ENCODE measurements around the gene SFI1. TPM values are rescaled to one million over a fixed set of nuclear protein-coding genes. Genes with fewer than 3 reads are reported as not detected.
"Not testable (repeated sequence)": the region's sequence is repeated elsewhere in the genome, so short reads cannot be mapped to it uniquely, and the experiment has no call there.

Gene SFI1
- total RNA-seq, 2 experiments from 2014 or later, result 174 to 183 TPM

DNA sequence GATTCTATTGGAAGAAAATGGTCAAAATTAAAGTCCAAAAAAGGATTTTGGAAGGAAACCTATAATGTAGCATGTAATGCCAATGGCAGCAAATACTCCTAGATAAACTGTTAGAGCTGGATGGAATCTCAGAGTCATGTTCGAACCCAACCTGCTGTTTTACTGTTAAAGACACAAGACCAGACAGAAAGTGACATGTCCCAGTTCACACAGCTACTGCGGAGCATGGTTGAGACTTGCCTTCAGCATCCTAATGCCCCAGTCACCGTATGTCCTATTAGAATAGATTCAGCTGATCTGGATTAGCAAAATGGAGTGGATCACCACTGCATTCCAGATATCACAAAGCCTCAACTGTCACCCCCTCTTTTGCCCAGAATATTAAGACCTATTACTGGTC is 150.7 kb downstream of the SFI1 start:
- H3K4me3 Mint-ChIP-seq, result no peak overlapping the region
- no peaks in the 10 kb centered on the region for H3K9me3 Mint-ChIP-seq
- peaks cover 30% of the 10 kb centered on the region for H3K36me3 Mint-ChIP-seq (ENCODE audit: low read depth)
- CTCF ChIA-PET, result interaction anchor here (0.6 to 1.4 kb wide), 4 partner anchors 11 to 108 kb away, joined by 3 to 5 read pairs (median 3); no protein-coding TSS in a partner anchor
- H3K27ac Mint-ChIP-seq, result no peak overlapping the region
- POLR2A ChIA-PET, result no interaction called here
- H3K27me3 Mint-ChIP-seq, result no peaks in the 10 kb centered on the region
- peaks cover 11% of the 10 kb centered on the region for H3K4me1 Mint-ChIP-seq
- no peak for DNase-seq

DNA sequence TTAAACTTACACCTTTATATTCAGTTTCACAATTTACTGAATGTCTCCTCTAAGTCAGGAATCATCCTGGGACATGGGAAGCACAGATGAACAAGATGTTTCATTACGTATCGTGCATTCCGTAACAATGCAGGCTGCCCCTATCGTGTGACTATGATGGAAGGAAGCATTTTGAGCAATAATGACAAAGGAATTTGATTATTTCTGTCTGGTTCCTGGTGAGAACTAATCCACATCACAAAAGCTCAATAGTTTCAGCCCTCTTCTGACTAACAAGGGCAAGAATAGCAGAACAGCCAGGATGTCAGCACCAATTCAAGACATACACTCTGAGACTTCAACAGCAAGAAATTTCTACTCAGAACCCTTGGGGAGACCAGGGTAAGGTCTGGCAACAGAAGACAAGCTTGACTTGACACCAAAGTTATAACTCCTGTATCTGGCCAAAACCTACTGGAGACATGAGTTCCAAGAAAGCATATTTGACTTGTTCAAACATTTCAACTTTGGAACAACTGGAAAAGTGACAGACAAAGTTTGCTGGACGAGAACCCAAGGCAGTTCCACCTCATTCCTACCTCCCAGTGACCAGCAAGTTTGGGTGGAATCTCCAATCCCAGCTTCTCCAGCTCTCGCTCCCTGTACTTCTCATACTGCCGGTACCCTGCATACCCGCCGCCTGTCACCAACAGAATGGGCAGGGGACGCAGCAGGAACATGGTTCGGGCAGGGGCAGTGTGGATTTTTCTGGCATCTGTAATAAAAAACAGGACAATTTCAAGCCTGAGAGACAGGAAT is 151.4 kb downstream of the SFI1 start:
- H3K27ac Mint-ChIP-seq, result no peak overlapping the region
- peaks cover 12% of the 10 kb centered on the region for H3K4me1 Mint-ChIP-seq
- POLR2A ChIA-PET, result no interaction called here
- CTCF ChIA-PET, result interaction anchor here (0.6 to 1.4 kb wide), 4 partner anchors 11 to 108 kb away, joined by 3 to 5 read pairs (median 3); no protein-coding TSS in a partner anchor
- no peaks in the 10 kb centered on the region for H3K9me3 Mint-ChIP-seq
- no peak for DNase-seq
- no peak overlapping the region for H3K4me3 Mint-ChIP-seq
- peaks cover 28% of the 10 kb centered on the region for H3K36me3 Mint-ChIP-seq (ENCODE audit: low read depth)
- no peaks in the 10 kb centered on the region for H3K27me3 Mint-ChIP-seq

DNA sequence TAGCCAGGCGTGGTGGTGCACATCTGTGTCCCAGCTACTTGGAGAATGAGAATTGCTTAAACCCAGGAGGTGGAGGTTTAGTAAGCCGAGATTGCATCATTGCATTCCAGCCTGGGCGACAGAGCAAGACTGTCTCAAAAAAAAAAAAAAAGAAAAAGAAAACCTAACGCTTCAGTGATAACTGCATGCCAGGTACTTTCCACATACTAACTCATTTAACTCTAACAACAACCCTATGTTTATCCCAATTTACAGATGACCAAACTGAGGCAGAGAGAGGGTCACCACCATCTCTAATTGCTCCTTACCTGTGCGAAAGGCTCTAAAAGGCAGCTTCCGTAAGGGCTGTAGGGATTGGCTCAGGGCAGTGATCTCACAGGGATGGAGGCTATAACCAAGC is 154.1 kb downstream of the SFI1 start:
- H3K4me1 Mint-ChIP-seq, result peaks cover 20% of the 10 kb centered on the region
- ChIA-PET POLR2A (no interaction called here), CTCF (no interaction called here)
- no peak for DNase-seq
- H3K9me3 Mint-ChIP-seq, result no peaks in the 10 kb centered on the region
- H3K4me3 Mint-ChIP-seq, result no peak overlapping the region
- no peak overlapping the region for H3K27ac Mint-ChIP-seq
- H3K27me3 Mint-ChIP-seq, result no peaks in the 10 kb centered on the region
- H3K36me3 Mint-ChIP-seq (ENCODE audit: low read depth), result peaks cover 20% of the 10 kb centered on the region

DNA sequence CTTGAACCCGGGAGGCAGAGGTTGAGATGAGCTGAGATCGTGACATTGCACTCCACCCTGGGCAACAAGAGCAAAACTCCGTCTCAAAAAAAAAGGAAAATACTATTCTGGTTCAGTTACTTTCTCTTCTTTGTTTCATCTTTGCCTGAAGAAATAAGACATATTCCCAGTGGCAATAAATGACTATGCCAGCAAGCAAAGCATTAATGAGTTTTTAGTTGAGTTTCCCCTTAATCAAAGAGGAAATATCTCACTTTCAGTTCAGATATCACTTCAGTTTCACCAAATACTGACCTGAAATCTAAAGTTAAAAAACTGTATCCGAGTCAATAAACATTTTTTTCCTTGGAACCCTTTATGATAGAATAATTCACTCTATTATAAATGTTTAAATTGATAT is 155.3 kb downstream of the SFI1 start:
- H3K4me3 Mint-ChIP-seq, result no peak overlapping the region
- no peaks in the 10 kb centered on the region for H3K9me3 Mint-ChIP-seq
- DNase-seq, result no peak
- H3K4me1 Mint-ChIP-seq, result peaks cover 16% of the 10 kb centered on the region
- no peaks in the 10 kb centered on the region for H3K27me3 Mint-ChIP-seq
- POLR2A ChIA-PET, result no interaction called here
- H3K36me3 Mint-ChIP-seq (ENCODE audit: low read depth), result peaks cover 15% of the 10 kb centered on the region
- CTCF ChIA-PET, result no interaction called here
- no peak overlapping the region for H3K27ac Mint-ChIP-seq

DNA sequence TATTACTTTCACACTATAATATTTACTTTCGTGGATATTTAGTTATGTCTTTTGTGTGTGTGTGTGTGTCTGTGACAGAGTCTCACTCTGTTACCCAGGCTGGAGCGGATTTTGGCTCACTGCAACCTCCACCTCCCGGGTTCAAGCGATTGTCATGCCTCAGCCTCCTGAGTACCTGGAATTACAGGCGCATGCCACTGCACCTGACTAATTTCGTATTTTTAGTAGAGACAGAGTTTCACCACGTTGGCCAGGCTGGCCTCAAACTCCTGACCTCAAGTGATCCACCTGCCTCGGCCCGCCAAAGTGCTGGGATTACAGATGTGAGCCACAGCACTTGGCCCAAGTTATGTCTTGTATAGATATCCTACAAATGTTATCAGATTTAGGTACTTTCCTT is 155.8 kb downstream of the SFI1 start:
- H3K27ac Mint-ChIP-seq, result no peak overlapping the region
- no peaks in the 10 kb centered on the region for H3K27me3 Mint-ChIP-seq
- POLR2A ChIA-PET, result no interaction called here
- H3K9me3 Mint-ChIP-seq, result no peaks in the 10 kb centered on the region
- no peak for DNase-seq
- peaks cover 12% of the 10 kb centered on the region for H3K36me3 Mint-ChIP-seq (ENCODE audit: low read depth)
- CTCF ChIA-PET, result no interaction called here
- H3K4me1 Mint-ChIP-seq, result peaks cover 16% of the 10 kb centered on the region
- no peak overlapping the region for H3K4me3 Mint-ChIP-seq

DNA sequence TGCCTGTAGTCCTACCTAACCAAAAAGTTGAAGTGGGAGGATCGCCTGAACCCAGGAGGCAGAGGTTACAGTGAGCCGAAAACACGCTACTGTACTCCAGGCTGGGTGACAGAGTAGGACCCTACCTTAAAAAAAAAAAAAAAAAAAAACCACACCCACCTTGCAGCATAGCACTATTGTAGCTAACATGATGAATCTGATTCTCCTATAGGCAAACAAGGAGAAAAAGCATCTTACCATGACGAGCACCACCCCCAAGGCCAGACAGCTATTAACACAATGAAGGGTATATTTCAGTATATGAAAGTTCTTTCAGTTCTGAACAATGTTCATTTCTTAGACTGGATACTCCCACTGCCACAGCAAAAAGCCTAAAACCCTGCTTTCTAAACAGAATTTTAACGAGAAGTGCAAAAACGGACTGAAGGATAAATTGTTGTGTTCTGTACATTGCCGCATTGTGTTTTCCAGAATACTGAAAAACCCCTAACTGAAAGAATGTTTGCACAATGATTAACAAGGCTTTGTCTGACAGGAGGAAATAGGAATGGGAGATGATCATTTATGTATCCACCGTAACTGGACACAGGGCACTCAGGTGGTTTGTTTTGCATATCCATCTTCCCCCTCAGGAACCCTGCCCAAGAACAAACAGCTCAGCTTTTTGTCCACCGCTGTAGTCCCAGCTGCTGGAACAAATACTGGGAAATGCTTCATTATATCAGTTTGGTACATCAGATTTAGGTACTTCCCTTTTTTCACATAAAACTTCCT is 156.8 kb downstream of the SFI1 start:
- no peaks in the 10 kb centered on the region for H3K9me3 Mint-ChIP-seq
- H3K4me3 Mint-ChIP-seq, result no peak overlapping the region
- H3K36me3 Mint-ChIP-seq (ENCODE audit: low read depth), result peaks cover 12% of the 10 kb centered on the region
- ChIA-PET POLR2A (no interaction called here), CTCF (no interaction called here)
- H3K4me1 Mint-ChIP-seq, result peaks cover 18% of the 10 kb centered on the region
- H3K27ac Mint-ChIP-seq, result no peak overlapping the region
- no peaks in the 10 kb centered on the region for H3K27me3 Mint-ChIP-seq
- no peak for DNase-seq

DNA sequence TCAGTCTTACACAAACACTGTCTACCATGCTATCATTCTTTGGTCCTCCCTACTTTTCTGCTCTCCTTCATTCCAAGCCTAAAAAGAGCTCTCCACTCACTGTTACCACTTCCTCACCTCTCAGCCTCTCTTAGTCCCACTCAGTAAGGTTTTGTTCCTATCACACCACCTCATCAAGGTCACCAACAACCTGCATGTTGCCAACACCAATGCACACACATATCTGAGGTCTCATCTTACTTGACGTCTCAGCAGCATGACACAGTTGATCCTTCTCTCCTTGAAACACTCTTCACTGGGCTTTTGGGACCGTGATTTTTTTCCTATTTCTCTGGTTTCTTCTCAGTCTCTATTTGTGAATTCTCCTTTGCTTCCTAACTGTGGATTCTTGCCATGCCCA is 157.6 kb downstream of the SFI1 start:
- CTCF ChIA-PET, result no interaction called here
- peaks cover 7% of the 10 kb centered on the region for H3K36me3 Mint-ChIP-seq (ENCODE audit: low read depth)
- no peaks in the 10 kb centered on the region for H3K27me3 Mint-ChIP-seq
- H3K27ac Mint-ChIP-seq, result no peak overlapping the region
- no peaks in the 10 kb centered on the region for H3K9me3 Mint-ChIP-seq
- H3K4me3 Mint-ChIP-seq, result no peak overlapping the region
- POLR2A ChIA-PET, result no interaction called here
- no peak for DNase-seq
- peaks cover 19% of the 10 kb centered on the region for H3K4me1 Mint-ChIP-seq

DNA sequence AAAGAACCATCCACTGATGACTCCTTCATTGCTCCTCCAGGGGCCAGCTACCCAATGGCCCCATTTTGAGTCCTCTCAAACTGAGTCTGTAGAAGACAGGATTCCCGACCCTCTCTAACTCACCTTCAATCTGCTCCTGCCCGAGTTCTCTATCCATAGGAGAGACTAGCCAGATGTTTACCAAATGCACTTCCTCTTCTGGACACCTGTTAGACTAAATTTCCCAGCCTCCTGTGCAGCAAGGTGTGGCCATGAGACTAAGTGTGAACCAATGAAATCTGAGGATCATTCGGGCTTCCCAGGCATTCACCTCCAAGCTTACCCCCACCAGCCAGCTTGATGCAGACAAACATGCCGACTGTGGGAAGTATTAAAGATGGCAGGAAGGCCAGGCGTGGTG is 158.1 kb downstream of the SFI1 start:
- no peak overlapping the region for H3K27ac Mint-ChIP-seq
- POLR2A ChIA-PET, result no interaction called here

DNA sequence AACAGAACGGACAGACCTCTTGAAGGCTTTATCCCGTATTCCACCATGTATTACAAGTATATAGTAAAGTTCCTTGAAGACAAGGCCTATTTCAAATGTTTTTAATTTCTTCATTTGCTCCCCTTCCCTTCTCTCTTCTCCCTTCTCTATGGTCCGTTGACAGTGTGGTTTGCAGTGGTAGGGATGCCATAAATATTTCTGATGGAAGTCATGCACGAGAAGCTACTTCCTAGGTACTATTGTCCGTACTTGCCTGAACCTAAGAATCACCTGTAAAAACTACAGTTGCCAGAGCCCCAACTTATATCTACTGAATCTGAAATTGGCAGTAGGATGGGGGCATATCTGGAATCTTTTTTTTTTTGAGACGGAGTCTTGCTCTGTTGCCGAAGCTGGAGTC is 162.9 kb downstream of the SFI1 start:
- Mint-ChIP-seq H3K9me3 (no peaks in the 10 kb centered on the region), H3K36me3 (ENCODE audit: low read depth) (no peaks in the 10 kb centered on the region), H3K27me3 (no peaks in the 10 kb centered on the region), H3K27ac (no peak overlapping the region), H3K4me1 (peaks cover 32% of the 10 kb centered on the region), H3K4me3 (no peak overlapping the region)
- no peak for DNase-seq
- CTCF ChIA-PET, result interaction anchor here (0.7 kb wide), 1 partner anchor 229 kb away, joined by 5 read pairs; no protein-coding TSS in a partner anchor
- POLR2A ChIA-PET, result no interaction called here

More for the DNA sequence above, 158.1 kb downstream of the SFI1 start:
- H3K9me3 Mint-ChIP-seq, result no peaks in the 10 kb centered on the region
- peaks cover 22% of the 10 kb centered on the region for H3K4me1 Mint-ChIP-seq
- peaks cover 4% of the 10 kb centered on the region for H3K36me3 Mint-ChIP-seq (ENCODE audit: low read depth)
- DNase-seq, result no peak
- no peaks in the 10 kb centered on the region for H3K27me3 Mint-ChIP-seq
- CTCF ChIA-PET, result interaction anchor here (0.6 kb wide), 1 partner anchor 194 kb away, joined by 4 read pairs; no protein-coding TSS in a partner anchor
- H3K4me3 Mint-ChIP-seq, result no peak overlapping the region

DNA sequence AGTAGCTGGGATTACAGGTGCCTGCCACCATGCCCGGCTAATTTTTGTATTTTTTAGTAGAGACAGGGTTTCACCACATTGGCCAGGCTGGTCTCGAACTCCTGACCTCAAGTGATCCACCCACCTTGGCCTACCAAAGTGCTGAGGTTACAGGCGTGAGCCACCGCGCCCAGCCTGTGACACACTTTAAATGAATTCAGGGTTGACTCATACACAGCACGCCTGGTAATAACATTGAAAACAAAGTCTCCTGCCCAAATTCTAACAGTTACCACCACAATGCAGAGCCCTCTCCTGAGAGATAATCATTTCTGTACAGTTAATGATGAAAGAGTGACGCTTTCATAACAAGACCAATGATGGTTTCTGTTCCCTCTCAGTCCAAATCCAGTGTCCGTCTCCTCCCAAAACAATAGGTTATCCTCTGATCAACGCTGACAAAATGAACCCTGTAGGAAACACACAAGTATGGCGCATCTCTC is 164.6 kb downstream of the SFI1 start:
- H3K36me3 Mint-ChIP-seq (ENCODE audit: low read depth); POLR2A ChIA-PET; H3K27me3 Mint-ChIP-seq; H3K9me3 Mint-ChIP-seq: not testable (repeated sequence)
- H3K4me1 Mint-ChIP-seq, result peaks cover 35% of the 10 kb centered on the region
- CTCF ChIA-PET, result interaction anchor here (1.1 to 2.3 kb wide), 4 partner anchors 30 to 310 kb away, joined by 3 to 8 read pairs (median 6); no protein-coding TSS in a partner anchor
- peak overlapping the region; percentile 92 for H3K4me3 Mint-ChIP-seq
- peak; percentile 32 for DNase-seq
- H3K27ac Mint-ChIP-seq, result peak overlapping the region; percentile 95

DNA sequence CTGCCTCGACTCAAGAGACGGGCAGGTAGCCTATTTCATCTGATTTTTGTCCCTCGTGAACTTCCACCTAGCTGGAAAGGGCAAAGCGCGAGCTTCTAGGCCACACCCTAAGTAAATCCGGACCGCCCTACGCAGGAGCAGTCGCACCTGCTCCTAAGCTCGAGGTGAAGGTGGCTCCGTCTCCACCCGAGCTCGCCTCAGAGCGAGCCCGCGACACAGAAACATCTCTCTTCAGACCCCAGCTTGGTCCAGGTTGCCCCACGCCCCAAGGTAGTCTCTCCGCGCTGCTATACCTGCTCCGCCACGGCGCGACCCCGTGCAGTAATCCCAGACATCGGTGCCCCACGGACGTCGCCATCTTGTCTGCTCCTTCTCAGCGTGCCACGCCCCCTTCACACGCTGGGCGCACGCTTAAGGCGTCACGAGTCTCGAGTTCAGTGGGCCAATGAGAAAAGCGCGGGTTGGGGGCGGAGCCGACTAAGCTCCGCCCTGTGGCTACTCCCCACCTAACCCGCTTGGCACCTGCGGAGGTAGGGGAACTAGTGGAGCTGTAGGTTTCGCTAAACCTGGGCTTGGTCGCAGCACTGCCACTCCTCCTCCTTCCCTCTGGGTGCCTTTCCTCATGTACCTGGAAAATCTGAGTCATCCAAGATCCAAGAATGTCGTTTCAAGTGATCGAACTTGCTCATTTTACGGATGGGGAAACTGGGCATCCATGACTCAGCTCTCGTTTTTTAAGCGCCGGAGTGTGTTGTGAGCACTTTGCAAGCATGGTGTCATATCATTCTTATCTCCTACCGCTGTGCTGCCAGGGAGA is 165.7 kb downstream of the SFI1 start, which contains the start of gene PISD:
PISD (minus strand) TSS at position 365 of the 817 bp plus-strand sequence; CDS start at position 358, 7 bp downstream.
- POLR2A ChIA-PET, result no interaction called here
- H3K36me3 Mint-ChIP-seq (ENCODE audit: low read depth), result no peaks in the 10 kb centered on the region
- H3K4me1 Mint-ChIP-seq, result peaks cover 33% of the 10 kb centered on the region

DNA sequence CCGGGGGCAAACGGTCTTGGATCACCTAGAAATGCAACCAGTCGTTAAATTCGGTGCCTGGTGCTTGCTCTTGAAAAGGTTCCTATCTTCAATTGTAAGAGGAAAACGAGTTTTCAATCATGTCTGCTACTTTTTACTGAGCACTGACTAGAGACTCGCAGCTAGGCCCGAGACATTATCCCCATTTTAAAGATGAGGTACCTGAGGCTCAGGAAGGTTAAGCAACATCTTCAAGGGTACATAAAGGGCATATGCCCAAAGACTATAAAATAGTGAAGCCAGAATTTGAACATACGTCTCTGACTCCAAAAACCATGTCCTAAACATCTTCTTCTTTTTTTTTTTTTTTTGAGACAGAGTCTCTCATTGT is 166.3 kb downstream of the SFI1 start:
- H3K36me3 Mint-ChIP-seq (ENCODE audit: low read depth), result no peaks in the 10 kb centered on the region
- ChIA-PET CTCF (interaction anchor here (0.6 to 3.6 kb wide), 11 partner anchors 9 to 314 kb away, joined by 3 to 17 read pairs (median 5); no protein-coding TSS in a partner anchor), POLR2A (no interaction called here)
- peaks cover 33% of the 10 kb centered on the region for H3K4me1 Mint-ChIP-seq
- peak overlapping the region; percentile 95 for H3K27ac Mint-ChIP-seq
- peaks cover 3% of the 10 kb centered on the region for H3K27me3 Mint-ChIP-seq
- DNase-seq, result no peak
- peak overlapping the region; percentile 92 for H3K4me3 Mint-ChIP-seq
- no peaks in the 10 kb centered on the region for H3K9me3 Mint-ChIP-seq

More for the DNA sequence above, 165.7 kb downstream of the SFI1 start, which contains the start of gene PISD:
- Mint-ChIP-seq H3K4me3 (peak within 1 kb of the TSS; percentile 92), H3K27me3 (peaks cover 3% of the 10 kb centered on the region), H3K27ac (peak within 1 kb of the TSS; percentile 95), H3K9me3 (no peaks in the 10 kb centered on the region)
- CTCF ChIA-PET, result interaction anchor here (0.6 to 2.3 kb wide), 14 partner anchors 9 to 315 kb away, joined by 3 to 9 read pairs (median 4); no protein-coding TSS in a partner anchor
- DNase-seq, result peak; percentile 97

All from activated CD4-positive, alpha-beta T cell treated with anti-CD3 and anti-CD28 coated beads, Interleukin-2, amount 10 ng/mL, durations not matched to agents 7 days and 5 days (primary cell).